Activated naive CD4-positive, alpha-beta T cell treated with anti-CD3 and anti-CD28 coated beads, Interleukin-2, amount 10 ng/mL, durations not matched to agents 5 hours and 36 hours (primary cell): ENCODE data around the gene KCNIP3. TPM values are rescaled to one million over a fixed set of nuclear protein-coding genes. Genes with fewer than 3 reads are reported as not detected.

Experiments used
- total RNA-seq, 2 experiments: library from RNA; stranded (reverse); gene quantifications; one replicate each; pipeline ENCODE4 v1.2.3, GENCODE V29; 2021

Gene KCNIP3
- not detected for total RNA-seq

GRCh38 chr2:95296880-95297487 lies at the start of gene KCNIP3:
TSS of gene KCNIP3 (plus strand) at chr2:95297347. CDS start at chr2:95297439, 92 bp downstream.

GRCh38 chr2:95274291-95275150 lies 22.6 kb upstream of the KCNIP3 start, which contains the start of gene PROM2:
TSS of gene PROM2 (plus strand) at chr2:95274449. CDS start at chr2:95274586, 137 bp downstream.

GRCh38 chr2:95402370-95403203 lies 105.4 kb downstream of the KCNIP3 start, which contains the start of gene FAHD2A:
TSS of gene FAHD2A (plus strand) at chr2:95402708. CDS start at chr2:95405559, 2,851 bp downstream.

Other genes with a start within 250 kb of the KCNIP3 start
- gene MRPS5, start 175.5 kb upstream of the KCNIP3 start, total RNA-seq = 10 to 100 TPM; 67.4 to 67.5 TPM
- 10 to 100 TPM; 19.5 to 20.5 TPM for gene ZNF514, start 137.5 kb upstream of the KCNIP3 start, total RNA-seq
- 1 to 10 TPM; 3.4 to 4.9 TPM for gene ZNF2, start 131.5 kb upstream of the KCNIP3 start, total RNA-seq
- 1 to 10 TPM; 3.3 to 3.5 TPM for gene ZNF892, start 89.8 kb upstream of the KCNIP3 start, total RNA-seq
- gene PROM2, start 22.9 kb upstream of the KCNIP3 start, total RNA-seq = under 1 TPM; 0.07 to 0.40 TPM
- gene FAHD2A, start 105.4 kb downstream of the KCNIP3 start, total RNA-seq = 10 to 100 TPM; 31.4 to 34.4 TPM
- gene TRIM43B, start 187.4 kb downstream of the KCNIP3 start, total RNA-seq = not detected